ENCODE data around the gene RPRD1B. TPM values are rescaled to one million over a fixed set of nuclear protein-coding genes. Genes with fewer than 3 reads are reported as not detected.
"Not testable (repeated sequence)": the region's sequence is repeated elsewhere in the genome, so short reads cannot be mapped to it uniquely, and the experiment has no call there.

RPRD1B gene
- total RNA-seq, 1 donor from 2014 or later = 39.4 TPM

DNA sequence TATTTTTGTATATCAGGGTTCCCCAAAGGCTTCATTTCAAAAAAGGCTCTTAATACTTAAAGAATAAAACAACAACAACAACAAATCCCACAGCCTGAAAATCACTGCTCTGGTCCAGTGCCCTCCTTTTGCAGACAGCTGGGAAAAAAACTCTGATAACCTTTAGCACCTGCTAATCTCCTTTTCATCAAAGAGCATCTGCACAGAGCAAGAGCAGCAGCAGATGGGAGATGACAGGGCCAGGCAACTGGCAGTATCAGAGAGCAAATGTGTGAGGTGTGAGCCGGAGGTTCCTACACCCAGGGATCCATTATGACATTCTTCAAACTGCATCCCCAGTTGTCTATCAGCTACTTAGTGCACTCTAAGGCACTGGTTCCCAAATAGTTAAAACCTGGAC lies 26.0 kb upstream of the RPRD1B start:
- H3K27ac Mint-ChIP-seq = no peak overlapping the region
- no peak overlapping the region for H3K4me3 Mint-ChIP-seq (ENCODE audit: low read depth)
- H3K27me3 Mint-ChIP-seq (ENCODE audit: low read depth) = no peaks in the 10 kb centered on the region
- H3K9me3 Mint-ChIP-seq = no peaks in the 10 kb centered on the region
- intact Hi-C loops (cut with micrococcal nuclease) = loop anchor here (10.0 kb wide), 1 partner anchor 47 kb away; no protein-coding TSS in a partner anchor
- DNase-seq (ENCODE audit: low spot score) = no peak
- H3K36me3 Mint-ChIP-seq (ENCODE audit: low read depth) = peaks cover 70% of the 10 kb centered on the region
- peaks cover 11% of the 10 kb centered on the region for H3K4me1 Mint-ChIP-seq (ENCODE audit: low read depth)

DNA sequence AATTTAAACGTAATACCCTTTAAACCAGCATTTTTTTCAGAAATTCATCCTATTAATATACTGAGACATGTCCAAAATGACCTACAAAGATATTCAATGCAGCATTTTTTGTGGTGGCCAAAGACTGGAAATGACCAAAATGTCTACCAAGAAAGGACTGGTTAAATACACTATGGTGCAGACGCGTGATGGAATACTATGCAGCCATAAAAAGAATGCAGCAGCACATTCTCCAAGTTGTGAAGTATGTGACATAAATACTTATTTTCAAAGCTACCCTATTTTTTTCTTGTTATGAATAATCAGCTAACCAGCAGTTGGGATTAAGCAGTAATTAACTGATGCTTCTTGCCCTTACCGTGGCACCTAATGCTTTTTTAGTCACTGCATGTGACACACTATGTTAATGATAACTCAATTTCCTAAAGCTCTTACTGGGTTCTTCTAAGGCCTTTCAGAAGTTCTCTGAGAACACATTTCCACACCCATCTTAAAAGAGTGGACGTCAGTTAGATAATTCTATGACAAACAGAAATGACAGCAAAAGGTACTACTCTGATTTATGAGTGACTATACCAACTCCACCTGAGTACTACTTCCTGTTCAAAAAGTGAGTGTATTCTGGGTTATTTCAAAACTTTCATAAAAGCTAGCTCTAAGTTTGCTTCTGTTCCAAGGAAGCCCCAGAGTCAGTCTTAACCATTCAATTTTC lies 25.2 kb upstream of the RPRD1B start:
- H3K4me3 Mint-ChIP-seq (ENCODE audit: low read depth) = no peak overlapping the region
- H3K36me3 Mint-ChIP-seq (ENCODE audit: low read depth) = peaks cover 77% of the 10 kb centered on the region
- peaks cover 10% of the 10 kb centered on the region for H3K4me1 Mint-ChIP-seq (ENCODE audit: low read depth)
- H3K27me3 Mint-ChIP-seq (ENCODE audit: low read depth) = no peaks in the 10 kb centered on the region
- H3K9me3 Mint-ChIP-seq = no peaks in the 10 kb centered on the region
- intact Hi-C loops (cut with micrococcal nuclease) = loop anchor here (10.0 kb wide), 1 partner anchor 46 kb away; no protein-coding TSS in a partner anchor
- no peak overlapping the region for H3K27ac Mint-ChIP-seq
- DNase-seq (ENCODE audit: low spot score) = no peak

GRCh38 chr20:38009416-38009815 lies 24.1 kb upstream of the RPRD1B start:
- peaks cover 10% of the 10 kb centered on the region for H3K4me1 Mint-ChIP-seq (ENCODE audit: low read depth)
- not testable (repeated sequence) for DNase-seq (ENCODE audit: low spot score); H3K27ac Mint-ChIP-seq; H3K27me3 Mint-ChIP-seq (ENCODE audit: low read depth); H3K4me3 Mint-ChIP-seq (ENCODE audit: low read depth); H3K9me3 Mint-ChIP-seq
- intact Hi-C loops (cut with micrococcal nuclease) = loop anchor here (10.0 kb wide), 1 partner anchor 45 kb away; no protein-coding TSS in a partner anchor
- H3K36me3 Mint-ChIP-seq (ENCODE audit: low read depth) = peaks cover 80% of the 10 kb centered on the region

GRCh38 chr20:38011696-38012095 lies 21.9 kb upstream of the RPRD1B start:
- no peak overlapping the region for H3K27ac Mint-ChIP-seq
- intact Hi-C loops (cut with micrococcal nuclease) = no loop called here
- DNase-seq (ENCODE audit: low spot score) = no peak

GRCh38 chr20:38012332-38012731 lies 21.2 kb upstream of the RPRD1B start:
- intact Hi-C loops (cut with micrococcal nuclease) = no loop called here
- peaks cover 4% of the 10 kb centered on the region for H3K9me3 Mint-ChIP-seq
- no peaks in the 10 kb centered on the region for H3K4me1 Mint-ChIP-seq (ENCODE audit: low read depth)
- no peak overlapping the region for H3K27ac Mint-ChIP-seq
- no peak for DNase-seq (ENCODE audit: low spot score)
- H3K27me3 Mint-ChIP-seq (ENCODE audit: low read depth) = no peaks in the 10 kb centered on the region
- H3K36me3 Mint-ChIP-seq (ENCODE audit: low read depth) = peaks cover 80% of the 10 kb centered on the region
- H3K4me3 Mint-ChIP-seq (ENCODE audit: low read depth) = no peak overlapping the region

More at GRCh38 chr20:38011696-38012095, 21.9 kb upstream of the RPRD1B start:
- Mint-ChIP-seq H3K36me3 (ENCODE audit: low read depth) (peaks cover 78% of the 10 kb centered on the region), H3K9me3 (no peaks in the 10 kb centered on the region), H3K4me1 (ENCODE audit: low read depth) (peaks cover 1% of the 10 kb centered on the region), H3K4me3 (ENCODE audit: low read depth) (no peak overlapping the region), H3K27me3 (ENCODE audit: low read depth) (no peaks in the 10 kb centered on the region)

DNA sequence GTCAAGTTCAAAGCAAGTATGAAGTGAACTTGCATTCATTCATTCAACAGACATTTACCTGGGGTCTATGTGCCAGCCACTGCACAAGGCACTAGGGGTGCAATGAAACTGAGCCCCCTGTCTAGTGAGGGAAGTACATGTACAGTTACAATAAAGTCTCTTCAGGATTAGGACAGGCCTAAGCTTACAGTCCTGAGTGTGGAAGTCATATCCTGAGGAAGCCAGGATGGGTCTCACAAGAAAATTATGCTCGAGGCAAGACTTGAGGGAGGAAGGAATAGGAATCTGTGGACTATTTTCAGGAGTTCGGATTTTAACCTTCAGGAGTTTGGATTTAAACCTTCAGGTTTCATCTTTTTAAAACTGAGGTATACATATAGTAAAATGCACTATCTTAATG lies 19.7 kb upstream of the RPRD1B start:
- H3K4me3 Mint-ChIP-seq (ENCODE audit: low read depth) = no peak overlapping the region
- H3K36me3 Mint-ChIP-seq (ENCODE audit: low read depth) = peaks cover 84% of the 10 kb centered on the region
- intact Hi-C loops (cut with micrococcal nuclease) = no loop called here
- no peak overlapping the region for H3K27ac Mint-ChIP-seq
- H3K4me1 Mint-ChIP-seq (ENCODE audit: low read depth) = no peaks in the 10 kb centered on the region
- H3K9me3 Mint-ChIP-seq = peaks cover 19% of the 10 kb centered on the region
- H3K27me3 Mint-ChIP-seq (ENCODE audit: low read depth) = no peaks in the 10 kb centered on the region
- no peak for DNase-seq (ENCODE audit: low spot score)

DNA sequence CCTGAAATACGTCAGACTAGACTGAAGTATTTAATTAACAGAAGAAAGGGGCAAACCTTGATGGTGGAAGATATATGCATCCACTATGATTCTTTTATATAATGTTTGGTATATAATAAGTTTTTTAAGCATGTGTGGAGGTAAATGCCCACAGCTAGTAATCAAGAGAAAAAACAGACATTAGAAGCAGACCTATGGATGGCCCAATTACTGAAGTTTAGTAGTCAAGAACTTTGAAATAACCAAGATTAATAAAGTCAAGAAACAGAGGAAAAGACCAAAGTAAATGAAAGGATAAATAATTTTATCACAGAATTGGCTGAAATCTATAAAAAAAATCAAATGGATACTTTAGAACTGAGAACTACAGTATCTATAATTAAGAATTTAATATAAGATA lies 15.6 kb upstream of the RPRD1B start:
- Mint-ChIP-seq H3K4me1 (ENCODE audit: low read depth) (peaks cover 4% of the 10 kb centered on the region), H3K9me3 (peaks cover 28% of the 10 kb centered on the region), H3K36me3 (ENCODE audit: low read depth) (peaks cover 67% of the 10 kb centered on the region), H3K27me3 (ENCODE audit: low read depth) (no peaks in the 10 kb centered on the region), H3K27ac (no peak overlapping the region), H3K4me3 (ENCODE audit: low read depth) (no peak overlapping the region)
- DNase-seq (ENCODE audit: low spot score) = no peak
- intact Hi-C loops (cut with micrococcal nuclease) = no loop called here

- DNase-seq (ENCODE audit: low spot score) = no peak
- no peak overlapping the region for H3K4me3 Mint-ChIP-seq (ENCODE audit: low read depth)
- no peaks in the 10 kb centered on the region for H3K27me3 Mint-ChIP-seq (ENCODE audit: low read depth)
- H3K4me1 Mint-ChIP-seq (ENCODE audit: low read depth) = peaks cover 4% of the 10 kb centered on the region
- intact Hi-C loops (cut with micrococcal nuclease) = no loop called here
- no peak overlapping the region for H3K27ac Mint-ChIP-seq
- peaks cover 63% of the 10 kb centered on the region for H3K36me3 Mint-ChIP-seq (ENCODE audit: low read depth)
- H3K9me3 Mint-ChIP-seq = peaks cover 28% of the 10 kb centered on the region
Measured at GRCh38 chr20:38018385-38018784, 15.2 kb upstream of the RPRD1B start.

DNA sequence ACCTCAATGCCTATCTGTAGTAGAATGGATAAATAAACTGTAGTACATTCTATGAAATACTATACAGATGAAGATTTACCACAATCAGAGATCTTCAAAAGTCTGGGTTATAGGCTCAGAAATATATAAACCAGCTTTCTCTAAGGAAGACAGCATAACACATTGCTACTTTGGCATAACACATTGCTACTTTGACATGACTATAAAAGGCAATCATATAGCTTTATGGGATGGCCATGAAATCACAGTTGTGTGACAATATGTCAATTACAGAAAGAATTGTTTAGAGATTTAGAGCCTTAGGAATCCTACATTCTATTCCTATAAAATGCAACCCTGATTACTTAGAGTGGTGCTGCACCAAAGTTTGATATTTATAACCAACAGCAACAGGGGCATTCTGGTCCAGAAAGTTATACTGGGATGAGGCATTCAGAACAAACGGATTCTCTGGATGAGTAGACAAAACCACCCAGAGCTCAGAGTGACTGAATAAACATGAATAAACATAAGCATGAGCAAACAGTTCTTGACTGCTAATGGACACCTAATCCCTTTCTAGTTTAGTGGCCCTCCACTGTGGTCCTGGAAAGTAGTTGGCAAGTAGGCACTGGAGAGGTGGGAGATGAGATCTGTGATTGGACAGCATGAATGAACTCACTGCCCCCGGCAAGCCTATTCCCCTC lies 12.3 kb upstream of the RPRD1B start:
- Mint-ChIP-seq H3K4me3 (ENCODE audit: low read depth) (no peak overlapping the region), H3K9me3 (peaks cover 28% of the 10 kb centered on the region), H3K27me3 (ENCODE audit: low read depth) (no peaks in the 10 kb centered on the region), H3K27ac (no peak overlapping the region), H3K36me3 (ENCODE audit: low read depth) (peaks cover 47% of the 10 kb centered on the region), H3K4me1 (ENCODE audit: low read depth) (peaks cover 10% of the 10 kb centered on the region)
- intact Hi-C loops (cut with micrococcal nuclease) = no loop called here
- DNase-seq (ENCODE audit: low spot score) = no peak

GRCh38 chr20:38023181-38024001 lies 10.2 kb upstream of the RPRD1B start:
- H3K36me3 Mint-ChIP-seq (ENCODE audit: low read depth) = peaks cover 31% of the 10 kb centered on the region

DNA sequence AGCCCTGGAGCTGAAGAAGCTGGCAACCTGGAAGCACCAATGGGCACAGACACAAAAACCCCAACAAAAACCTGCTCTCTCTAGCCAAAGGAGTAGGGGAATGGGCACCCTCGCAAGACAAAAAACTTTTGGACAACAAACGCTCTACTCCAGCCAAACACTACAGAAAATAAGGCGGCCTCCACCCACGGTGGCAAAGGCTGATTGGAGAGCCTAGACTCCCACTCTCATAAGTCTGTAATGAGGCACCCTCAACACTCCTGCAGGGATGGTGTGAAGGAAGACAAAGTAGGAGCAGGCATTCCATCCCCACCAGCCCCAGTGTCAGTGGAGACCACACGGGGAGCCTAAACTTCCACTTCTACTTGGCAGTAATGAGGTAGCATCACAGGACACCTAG lies 9.1 kb upstream of the RPRD1B start:
- H3K4me3 Mint-ChIP-seq (ENCODE audit: low read depth) = no peak overlapping the region
- DNase-seq (ENCODE audit: low spot score) = no peak
- no peaks in the 10 kb centered on the region for H3K27me3 Mint-ChIP-seq (ENCODE audit: low read depth)
- H3K36me3 Mint-ChIP-seq (ENCODE audit: low read depth) = peaks cover 27% of the 10 kb centered on the region
- no peak overlapping the region for H3K27ac Mint-ChIP-seq
- intact Hi-C loops (cut with micrococcal nuclease) = no loop called here
- H3K9me3 Mint-ChIP-seq = peaks cover 4% of the 10 kb centered on the region
- peaks cover 22% of the 10 kb centered on the region for H3K4me1 Mint-ChIP-seq (ENCODE audit: low read depth)

More at GRCh38 chr20:38023181-38024001, 10.2 kb upstream of the RPRD1B start:
- DNase-seq (ENCODE audit: low spot score) = no peak
- H3K9me3 Mint-ChIP-seq = peaks cover 14% of the 10 kb centered on the region
- H3K4me1 Mint-ChIP-seq (ENCODE audit: low read depth) = peaks cover 15% of the 10 kb centered on the region
- H3K27me3 Mint-ChIP-seq (ENCODE audit: low read depth) = no peaks in the 10 kb centered on the region
- no peak overlapping the region for H3K4me3 Mint-ChIP-seq (ENCODE audit: low read depth)
- intact Hi-C loops (cut with micrococcal nuclease) = no loop called here
- H3K27ac Mint-ChIP-seq = no peak overlapping the region

DNA sequence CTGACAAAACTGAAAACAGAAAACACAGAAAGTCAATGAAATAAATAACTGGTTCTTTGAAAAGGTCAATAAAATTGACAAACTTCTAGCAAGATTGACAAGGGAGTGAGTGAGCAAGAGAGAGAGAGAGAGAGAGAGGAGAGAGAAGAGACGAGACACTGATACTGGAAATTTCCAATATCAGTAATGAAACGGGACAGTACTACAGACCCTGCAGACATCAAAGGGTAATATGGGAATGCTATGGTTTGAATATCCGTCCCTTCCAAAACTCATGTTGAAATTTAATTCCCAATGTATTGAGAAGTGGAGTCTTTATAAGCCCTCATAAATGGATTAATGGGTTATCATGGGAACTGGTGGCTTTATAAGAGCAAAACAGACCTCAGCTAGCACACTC lies 4.1 kb upstream of the RPRD1B start:
- intact Hi-C loops (cut with micrococcal nuclease) = no loop called here
- Mint-ChIP-seq H3K27ac (no peak overlapping the region), H3K36me3 (ENCODE audit: low read depth) (peaks cover 30% of the 10 kb centered on the region), H3K4me1 (ENCODE audit: low read depth) (peaks cover 38% of the 10 kb centered on the region), H3K4me3 (ENCODE audit: low read depth) (no peak overlapping the region), H3K9me3 (no peaks in the 10 kb centered on the region), H3K27me3 (ENCODE audit: low read depth) (no peaks in the 10 kb centered on the region)
- DNase-seq (ENCODE audit: low spot score) = no peak

Measured in activated T-helper 2 cell treated with anti-CD3 and anti-CD28 coated beads, Interferon-gamma antibody, Interleukin-2, Interleukin-4, amounts not matched to agents 10 μg/mL and 5 μg/mL and 100 μg/mL, durations not matched to agents 14 hours and 24 hours and 36 hours (primary cell).